B cell (primary cell): ENCODE results near the gene FEM1B. TPM values are rescaled to one million over a fixed set of nuclear protein-coding genes. Genes with fewer than 3 reads are reported as not detected.

Experiments
- ATAC-seq: fragments of 200-7000 bp; cut with Tn5 transposase; one replicate; pipeline ENCODE4 v1.10.0; 2021; ENCODE audit warnings: low read depth, mild to moderate bottlenecking, moderate number of reproducible peaks, moderate library complexity
- CTCF ChIA-PET: fragments of 350-600 bp; sonication (Branson Sonifier 250); formaldehyde crosslinking; loops from one replicate; lab custom pipeline; 2021; ENCODE audit warnings: antibody characterized with exemption, inconsistent platforms; lab: Charles Lee
- POLR2A ChIA-PET: fragments of 350-600 bp; sonication (Branson Sonifier 250); formaldehyde crosslinking; loops from one replicate; lab custom pipeline; 2021; ENCODE audit warnings: antibody characterized with exemption; lab: Charles Lee
- DNase-seq: peaks from one replicate; pipeline ENCODE4 v3.0.0; 2013
- H2AFZ ChIP-seq: 2 replicates; pipeline ENCODE4 v1.6.1; 2012; ENCODE audit warnings: mild to moderate bottlenecking, low read depth, low read length; ENCODE audit not compliant: insufficient read depth, poor library complexity, severe bottlenecking
- H3K27ac ChIP-seq, 2 donors: 1 replicate in 1 of 2; 2 replicates in 1 of 2; pipeline ENCODE4 v1.5.1; 2012 to 2013; ENCODE audit warnings: low read length in 2 of 2, mild to moderate bottlenecking in 2 of 2, moderate library complexity in 1 of 2
- H3K27me3 ChIP-seq, 4 experiments: fragments of 200-600 bp in 1 of 4; sonication (generic) in 1 of 4; replicated peaks in 1 of 4; 1 replicate in 2 of 4; 2 replicates in 2 of 4; pipeline versions ENCODE4 v1.6.1 to v1.7.0; 2013 to 2016; ENCODE audit warnings: low read length in 3 of 4, mild to moderate bottlenecking in 2 of 4, mixed read lengths in 1 of 4, moderate library complexity in 1 of 4; ENCODE audit not compliant: insufficient read depth in 4 of 4, control insufficient read depth in 3 of 4; ENCODE audit errors: control extremely low read depth in 1 of 4
- H3K36me3 ChIP-seq, 2 experiments: replicated peaks in 1 of 2; 1 replicate in 1 of 2; 2 replicates in 1 of 2; pipeline versions ENCODE4 v1.6.1 to v1.7.1; 2013; ENCODE audit warnings: low read length in 1 of 2; ENCODE audit not compliant: insufficient read depth in 2 of 2, control insufficient read depth in 1 of 2; ENCODE audit errors: control extremely low read depth in 1 of 2, extremely low read depth in 1 of 2
- H3K4me1 ChIP-seq, 2 donors: fragments of 200-600 bp in 1 of 2; sonication (generic) in 1 of 2; 1 replicate in 1 of 2; 2 replicates in 1 of 2; pipeline versions ENCODE4 v1.5.1 to v1.6.1; 2013 to 2017; ENCODE audit warnings: low read length in 2 of 2; ENCODE audit not compliant: control insufficient read depth in 2 of 2, insufficient read depth in 2 of 2
- H3K4me2 ChIP-seq: replicated peaks from 2 replicates; pipeline ENCODE3; 2012; ENCODE audit warnings: mild to moderate bottlenecking, low read depth, low read length; ENCODE audit not compliant: poor library complexity, severe bottlenecking
- H3K4me3 ChIP-seq, 5 experiments: fragments of 200-600 bp in 1 of 5; sonication (generic) in 1 of 5; 1 replicate in 3 of 5; 2 replicates in 2 of 5; pipeline versions ENCODE4 v1.5.1 to v1.7.0; 2011 to 2016; ENCODE audit warnings: low read length in 4 of 5, mild to moderate bottlenecking in 4 of 5, low read depth in 2 of 5, control low read depth in 1 of 5, moderate library complexity in 1 of 5; ENCODE audit not compliant: insufficient read depth in 1 of 5; ENCODE audit errors: control extremely low read depth in 1 of 5, extremely low read depth in 1 of 5
- H3K79me2 ChIP-seq: fragments of 200-600 bp; sonication (generic); one replicate; pipeline ENCODE4 v1.6.0; 2016; ENCODE audit warnings: low read length; ENCODE audit not compliant: control insufficient read depth, insufficient read depth
- H3K9ac ChIP-seq: fragments of 200-600 bp; sonication (generic); 2 replicates; pipeline ENCODE4 v1.6.1; 2017; ENCODE audit warnings: mild to moderate bottlenecking, low read length, moderate library complexity
- H3K9me3 ChIP-seq, 3 donors: one replicate each; pipeline versions ENCODE4 v1.6.1 to v1.7.1; 2013; ENCODE audit warnings: low read length in 2 of 3; ENCODE audit not compliant: control insufficient read depth in 2 of 3, insufficient read depth in 1 of 3; ENCODE audit errors: control extremely low read depth in 1 of 3
- H4K20me1 ChIP-seq: 2 replicates; pipeline ENCODE4 v1.6.0; 2012; ENCODE audit warnings: mild to moderate bottlenecking, low read length; ENCODE audit not compliant: insufficient read depth, control insufficient read depth, poor library complexity, severe bottlenecking
- H3K27ac Mint-ChIP-seq: one replicate; pipeline ENCODE4 v1.8.0; 2021; ENCODE audit warnings: mixed read lengths
- H3K27me3 Mint-ChIP-seq: one replicate; pipeline ENCODE4 v1.8.0; 2021; ENCODE audit warnings: mixed read lengths
- H3K4me1 Mint-ChIP-seq: one replicate; pipeline ENCODE4 v1.8.0; 2021; ENCODE audit warnings: mixed read lengths
- H3K4me3 Mint-ChIP-seq: one replicate; pipeline ENCODE4 v1.8.0; 2021; ENCODE audit warnings: mixed read lengths
- H3K9me3 Mint-ChIP-seq: one replicate; pipeline ENCODE4 v1.8.0; 2022; ENCODE audit warnings: mixed read lengths; ENCODE audit not compliant: insufficient read depth
- EZH2 ChIP-seq: IDR thresholded peaks from 2 replicates; pipeline ENCODE4 v1.6.1; 2012; ENCODE audit warnings: borderline replicate concordance, low read depth, mild to moderate bottlenecking, moderate library complexity, low read length; ENCODE audit not compliant: insufficient read depth, poor library complexity, severe bottlenecking
- WGBS: methylation state at CpG from one replicate; pipeline ENCODE4 v1.1.5; 2013; ENCODE audit warnings: missing lambda C conversion rate; ENCODE audit not compliant: insufficient coverage; 5-methylcytosine and 5-hydroxymethylcytosine counted together
- intact Hi-C: fragments of 100-400 bp; cut with micrococcal nuclease; formaldehyde crosslinking; loops from one replicate; pipeline ENCODE4 v1.10.0; 2022
- polyA plus RNA-seq: library from polyadenylated mRNA; depleted of rRNA; stranded (reverse); fragments of >200 nt; gene quantifications from 2 replicates; pipeline ENCODE4 v1.2.3, GENCODE V29; 2012
- total RNA-seq, 2 donors: library from RNA; stranded (reverse); fragments of 120-200 nt in 1 of 2; gene quantifications; 1 replicate in 1 of 2; 2 replicates in 1 of 2; pipeline versions ENCODE4 v1.2.3 to v1.2.4, GENCODE V29; 2013 to 2022
- TF ChIP-seq, protein P1 (sequence below): fragments of 200-600 bp; IDR thresholded peaks from one replicate; pipeline ENCODE4 v1.8.0; 2022; ENCODE audit warnings: antibody characterized with exemption, mild to moderate bottlenecking

Gene FEM1B
- total and polyA plus RNA-seq, 2 donors (not counting 1 experiment from before 2014, with no cell fraction given): 13.8 to 52.4 TPM

DNA sequence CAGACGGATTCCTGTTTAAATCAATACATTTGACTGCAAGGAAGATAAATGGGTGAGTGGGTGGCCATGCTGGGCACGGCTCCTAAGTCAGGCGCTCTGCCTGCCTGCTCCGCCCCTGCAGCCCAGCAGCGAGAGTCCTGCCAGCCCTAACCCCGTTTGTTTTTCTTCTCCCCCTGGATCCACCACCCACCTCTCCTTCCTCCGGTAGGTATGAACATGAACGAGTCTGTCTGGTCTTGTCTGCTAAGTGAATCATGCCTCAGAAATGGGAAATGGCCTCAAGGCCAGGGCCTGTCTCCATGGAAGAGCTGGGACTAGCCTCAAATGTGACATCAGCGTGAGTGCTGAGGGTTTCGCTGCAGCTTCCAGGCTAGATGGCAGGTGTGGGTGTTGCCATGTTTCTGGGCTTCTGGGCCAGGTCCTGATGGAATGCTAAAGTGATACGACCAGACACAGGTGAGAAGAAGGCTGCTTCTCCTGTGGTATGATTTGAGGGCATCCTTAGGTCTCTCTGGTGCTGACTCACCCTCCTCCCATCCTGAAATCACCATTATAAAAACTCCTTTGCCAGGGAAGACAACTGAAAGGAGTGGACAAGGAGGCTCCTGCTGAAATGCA lies 5.6 kb upstream of the FEM1B start:
- H2AFZ ChIP-seq: no peak overlapping the region
- peaks cover 0 to 10% (median 6%) of the 10 kb centered on the region in 4 experiments for H3K27me3 ChIP-seq
- no peak overlapping the region for H3K27ac ChIP-seq
- H3K4me3 ChIP-seq: no peak overlapping the region
- POLR2A ChIA-PET: no interaction called here
- CTCF ChIA-PET: no interaction called here
- H3K4me3 Mint-ChIP-seq: no peak overlapping the region
- H3K79me2 ChIP-seq: peaks cover 3% of the 10 kb centered on the region
- H4K20me1 ChIP-seq: no peaks in the 10 kb centered on the region
- H3K27ac Mint-ChIP-seq: no peak overlapping the region
- no peaks in the 10 kb centered on the region for H3K36me3 ChIP-seq
- intact Hi-C loops: no loop called here
- H3K4me1 Mint-ChIP-seq: peaks cover 9% of the 10 kb centered on the region
- TF ChIP-seq EZH2: no peak
- TF ChIP-seq, protein P1, sequence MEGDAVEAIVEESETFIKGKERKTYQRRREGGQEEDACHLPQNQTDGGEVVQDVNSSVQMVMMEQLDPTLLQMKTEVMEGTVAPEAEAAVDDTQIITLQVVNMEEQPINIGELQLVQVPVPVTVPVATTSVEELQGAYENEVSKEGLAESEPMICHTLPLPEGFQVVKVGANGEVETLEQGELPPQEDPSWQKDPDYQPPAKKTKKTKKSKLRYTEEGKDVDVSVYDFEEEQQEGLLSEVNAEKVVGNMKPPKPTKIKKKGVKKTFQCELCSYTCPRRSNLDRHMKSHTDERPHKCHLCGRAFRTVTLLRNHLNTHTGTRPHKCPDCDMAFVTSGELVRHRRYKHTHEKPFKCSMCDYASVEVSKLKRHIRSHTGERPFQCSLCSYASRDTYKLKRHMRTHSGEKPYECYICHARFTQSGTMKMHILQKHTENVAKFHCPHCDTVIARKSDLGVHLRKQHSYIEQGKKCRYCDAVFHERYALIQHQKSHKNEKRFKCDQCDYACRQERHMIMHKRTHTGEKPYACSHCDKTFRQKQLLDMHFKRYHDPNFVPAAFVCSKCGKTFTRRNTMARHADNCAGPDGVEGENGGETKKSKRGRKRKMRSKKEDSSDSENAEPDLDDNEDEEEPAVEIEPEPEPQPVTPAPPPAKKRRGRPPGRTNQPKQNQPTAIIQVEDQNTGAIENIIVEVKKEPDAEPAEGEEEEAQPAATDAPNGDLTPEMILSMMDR: no peak
- no peaks in the 10 kb centered on the region for H3K9me3 Mint-ChIP-seq
- peaks cover 16% of the 10 kb centered on the region for H3K27me3 Mint-ChIP-seq
- no peak overlapping the region for H3K9ac ChIP-seq
- no peak for DNase-seq
- no peak overlapping the region for H3K4me2 ChIP-seq
- WGBS: 91% methylated on average over 10 of the region's 11 CpGs
- H3K9me3 ChIP-seq: no peaks in the 10 kb centered on the region
- ATAC-seq: no peak
- H3K4me1 ChIP-seq: peaks cover 5% of the 10 kb centered on the region in 2 donors

DNA sequence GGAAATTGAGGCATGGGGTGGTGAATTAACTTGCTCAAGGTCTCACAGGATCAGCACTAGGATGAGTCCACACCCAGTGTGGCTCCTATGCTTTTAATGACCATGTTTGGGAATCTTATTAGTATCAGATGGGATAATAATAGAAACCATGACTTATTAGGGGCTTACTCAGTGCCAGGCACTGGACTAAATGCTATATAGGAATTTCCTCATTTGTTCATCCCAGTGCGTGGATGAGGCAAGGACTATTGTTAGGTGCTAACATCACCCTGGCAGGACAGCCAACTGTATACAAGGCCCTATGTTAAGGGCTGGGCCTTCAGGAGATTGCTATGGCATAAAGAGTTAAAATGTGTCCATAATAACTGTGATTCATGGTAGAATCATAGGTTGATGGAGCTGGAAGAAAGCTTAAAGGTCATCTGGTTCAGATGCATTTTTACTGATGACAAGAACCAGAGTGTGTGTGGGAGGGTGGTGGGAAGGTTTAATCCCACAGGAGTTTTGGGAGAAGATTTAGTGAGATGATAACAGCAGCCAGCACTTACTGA lies 4.7 kb upstream of the FEM1B start:
- Histone ChIP-seq H2AFZ (no peak overlapping the region), H3K4me2 (no peak overlapping the region), H3K4me3 (no peak overlapping the region), H3K27me3 (peaks cover 0 to 3% (median 2%) of the 10 kb centered on the region in 4 experiments), H3K27ac (no peak overlapping the region), H4K20me1 (no peaks in the 10 kb centered on the region), H3K79me2 (peaks cover 3% of the 10 kb centered on the region), H3K4me1 (peaks cover 6 to 9% of the 10 kb centered on the region in 2 donors), H3K36me3 (no peaks in the 10 kb centered on the region), H3K9ac (no peak overlapping the region), H3K9me3 (no peaks in the 10 kb centered on the region)
- DNase-seq (no peak), ATAC-seq (no peak)
- TF ChIP-seq, protein P1: no peak
- TF ChIP-seq EZH2: no peak
- Mint-ChIP-seq H3K4me3 (no peak overlapping the region), H3K27ac (no peak overlapping the region), H3K4me1 (peaks cover 13% of the 10 kb centered on the region), H3K9me3 (no peaks in the 10 kb centered on the region), H3K27me3 (peaks cover 10% of the 10 kb centered on the region)
- POLR2A ChIA-PET: no interaction called here
- intact Hi-C loops: no loop called here
- CTCF ChIA-PET: no interaction called here
- WGBS: no CpG with 5 or more reads among the region's 1 CpG
